Sigmoid colon (tissue), 7 donors: ENCODE measurements around the gene FYB1. TPM values are rescaled to one million over a fixed set of nuclear protein-coding genes. Genes with fewer than 3 reads are reported as not detected.

Experiments used
- DNase-seq: peaks from one replicate; pipeline ENCODE4 v3.0.0-alpha.2; 2019
- H3K27ac ChIP-seq, 4 donors: fragments of 200-600 bp; sonication (generic); one replicate each; pipeline ENCODE4 v1.5.1; 2016 to 2019; ENCODE audit warnings: mild to moderate bottlenecking in 1 of 4
- H3K27me3 ChIP-seq, 3 donors: fragments of 200-600 bp; sonication (generic); one replicate each; pipeline ENCODE4 v1.5.1; 2019; ENCODE audit warnings: mild to moderate bottlenecking in 1 of 3
- H3K36me3 ChIP-seq, 4 donors: fragments of 200-600 bp; sonication (generic); one replicate each; pipeline ENCODE4 v1.5.1; 2016 to 2019
- H3K4me1 ChIP-seq, 4 donors: fragments of 200-600 bp; sonication (generic); one replicate each; pipeline ENCODE4 v1.5.1; 2017 to 2019
- H3K4me3 ChIP-seq, 4 donors: fragments of 200-600 bp; sonication (generic); one replicate each; pipeline ENCODE4 v1.5.1; 2017 to 2019; ENCODE audit warnings: mild to moderate bottlenecking in 2 of 4, moderate library complexity in 1 of 4
- H3K9me3 ChIP-seq, 4 donors: fragments of 200-600 bp in 3 of 4; sonication (generic) in 3 of 4; one replicate each; pipeline versions ENCODE4 v1.5.1 to v1.6.1; 2013 to 2019
- EP300 ChIP-seq, 4 donors: sonication (generic); formaldehyde crosslinking; IDR thresholded peaks; one replicate each; pipeline ENCODE4 v1.6.1; 2017; ENCODE audit warnings: antibody characterized with exemption in 4 of 4
- POLR2A ChIP-seq, 2 donors: fragments of 450-650 bp; IDR thresholded peaks; one replicate each; pipeline ENCODE4 v1.6.1; 2016; ENCODE audit warnings: antibody characterized with exemption in 2 of 2, mild to moderate bottlenecking in 2 of 2, moderate library complexity in 2 of 2
- POLR2AphosphoS5 ChIP-seq, 4 donors: sonication (generic); formaldehyde crosslinking; IDR thresholded peaks; one replicate each; pipeline ENCODE4 v1.6.1; 2017; ENCODE audit warnings: antibody characterized with exemption in 4 of 4
- WGBS, 2 donors: extraction: QIAGEN DNeasy Blood & Tissue Kit; methylation state at CpG; one replicate each; pipeline ENCODE4 v1.1.7; 2013; 5-methylcytosine and 5-hydroxymethylcytosine counted together
- intact Hi-C: fragments of 100-400 bp; cut with DNase I; formaldehyde crosslinking; loops from one replicate; pipeline ENCODE4 v1.15.1; 2023
- polyA plus RNA-seq, 3 donors: library from polyadenylated mRNA; stranded (reverse); fragments of 200-250 nt; gene quantifications; one replicate each; pipeline ENCODE4 v1.2.3, GENCODE V29; 2013
- total RNA-seq, 4 donors: library from RNA; depleted of rRNA; stranded (reverse); fragments of >200 nt; gene quantifications; one replicate each; pipeline ENCODE4 v1.1.0, GENCODE V29; 2016
- TF ChIP-seq, protein P1 (sequence below), 4 experiments: fragments of 450-650 bp in 3 of 4; fragments of 200-600 bp in 1 of 4; IDR thresholded peaks; one replicate each; pipeline ENCODE4 v1.5.1; 2016 to 2019; ENCODE audit warnings: antibody characterized with exemption in 4 of 4, mild to moderate bottlenecking in 3 of 4, moderate library complexity in 2 of 4
- donor health status: healthy with polysubstance abuse.
- donor health status: Bipolar disorder and iron deficiency.
- donor health status: healthy.

FYB1 gene
- total and polyA plus RNA-seq, 7 donors, result 2.8 to 18.2 (median 11.1) TPM

DNA sequence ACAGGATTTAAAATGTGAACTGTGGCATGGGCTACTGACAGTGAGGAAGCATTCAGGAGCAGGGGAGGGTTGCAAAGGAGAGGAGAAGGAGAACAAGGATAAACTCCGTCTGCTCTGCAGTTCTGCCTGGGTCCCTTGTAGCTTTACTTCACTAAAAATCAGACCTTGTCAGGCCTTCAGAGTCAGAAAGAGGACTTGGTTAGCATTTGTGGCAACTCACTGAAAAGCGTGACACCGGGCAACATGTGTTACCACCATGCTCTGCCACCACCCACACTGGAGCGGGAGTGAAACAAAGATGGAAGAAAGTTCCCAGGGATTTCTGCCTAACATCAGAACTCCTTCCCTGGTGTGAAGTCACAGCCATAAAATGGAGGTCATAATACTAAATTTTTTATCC is 19.3 kb downstream of the FYB1 start:
- TF ChIP-seq EP300 (IDR thresholded peaks at IDR 0.05), result no peak
- intact Hi-C loops, result no loop called here
- Histone ChIP-seq H3K4me3 (no peak overlapping the region), H3K4me1 (no peaks in the 10 kb centered on the region), H3K27ac (no peak overlapping the region), H3K9me3 (no peaks in the 10 kb centered on the region), H3K27me3 (no peaks in the 10 kb centered on the region), H3K36me3 (no peaks in the 10 kb centered on the region)
- WGBS, 2 donors, result 75 to 84% methylated on average over 4 of the region's 4 CpGs
- no peak for DNase-seq

DNA sequence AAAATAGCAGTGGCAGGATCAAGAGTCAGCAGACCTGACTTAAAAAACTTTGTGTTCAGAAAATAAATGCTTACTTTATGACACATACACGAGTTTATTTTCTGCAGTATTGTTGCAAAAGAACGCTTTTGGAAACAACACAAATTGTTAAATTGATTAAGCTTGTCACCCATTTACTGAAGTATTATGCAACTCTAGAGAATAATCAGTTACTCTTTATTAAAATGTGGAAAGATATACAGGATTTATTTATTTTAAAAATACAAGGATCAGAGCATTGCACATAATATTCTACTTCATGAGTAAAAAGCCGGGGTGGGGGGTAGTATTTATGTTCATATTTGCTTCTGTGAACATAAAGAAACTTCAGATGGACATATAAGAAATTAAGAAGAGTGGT is 20.0 kb downstream of the FYB1 start:
- H3K9me3 ChIP-seq, result no peaks in the 10 kb centered on the region
- no peaks in the 10 kb centered on the region for H3K36me3 ChIP-seq
- no peak for TF ChIP-seq EP300 (IDR thresholded peaks at IDR 0.05)
- TF ChIP-seq, protein P1, sequence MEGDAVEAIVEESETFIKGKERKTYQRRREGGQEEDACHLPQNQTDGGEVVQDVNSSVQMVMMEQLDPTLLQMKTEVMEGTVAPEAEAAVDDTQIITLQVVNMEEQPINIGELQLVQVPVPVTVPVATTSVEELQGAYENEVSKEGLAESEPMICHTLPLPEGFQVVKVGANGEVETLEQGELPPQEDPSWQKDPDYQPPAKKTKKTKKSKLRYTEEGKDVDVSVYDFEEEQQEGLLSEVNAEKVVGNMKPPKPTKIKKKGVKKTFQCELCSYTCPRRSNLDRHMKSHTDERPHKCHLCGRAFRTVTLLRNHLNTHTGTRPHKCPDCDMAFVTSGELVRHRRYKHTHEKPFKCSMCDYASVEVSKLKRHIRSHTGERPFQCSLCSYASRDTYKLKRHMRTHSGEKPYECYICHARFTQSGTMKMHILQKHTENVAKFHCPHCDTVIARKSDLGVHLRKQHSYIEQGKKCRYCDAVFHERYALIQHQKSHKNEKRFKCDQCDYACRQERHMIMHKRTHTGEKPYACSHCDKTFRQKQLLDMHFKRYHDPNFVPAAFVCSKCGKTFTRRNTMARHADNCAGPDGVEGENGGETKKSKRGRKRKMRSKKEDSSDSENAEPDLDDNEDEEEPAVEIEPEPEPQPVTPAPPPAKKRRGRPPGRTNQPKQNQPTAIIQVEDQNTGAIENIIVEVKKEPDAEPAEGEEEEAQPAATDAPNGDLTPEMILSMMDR (IDR thresholded peaks at IDR 0.05), result no peak
- TF ChIP-seq POLR2AphosphoS5 (IDR thresholded peaks at IDR 0.05), result no peak
- TF ChIP-seq POLR2A (IDR thresholded peaks at IDR 0.05), result no peak
- H3K27me3 ChIP-seq, result no peaks in the 10 kb centered on the region
- no peak overlapping the region for H3K27ac ChIP-seq
- H3K4me3 ChIP-seq, result no peak overlapping the region
- no peaks in the 10 kb centered on the region for H3K4me1 ChIP-seq
- intact Hi-C loops, result no loop called here
- 55 to 68% methylated on average over 3 of the region's 3 CpGs for WGBS, 2 donors
- no peak for DNase-seq

DNA sequence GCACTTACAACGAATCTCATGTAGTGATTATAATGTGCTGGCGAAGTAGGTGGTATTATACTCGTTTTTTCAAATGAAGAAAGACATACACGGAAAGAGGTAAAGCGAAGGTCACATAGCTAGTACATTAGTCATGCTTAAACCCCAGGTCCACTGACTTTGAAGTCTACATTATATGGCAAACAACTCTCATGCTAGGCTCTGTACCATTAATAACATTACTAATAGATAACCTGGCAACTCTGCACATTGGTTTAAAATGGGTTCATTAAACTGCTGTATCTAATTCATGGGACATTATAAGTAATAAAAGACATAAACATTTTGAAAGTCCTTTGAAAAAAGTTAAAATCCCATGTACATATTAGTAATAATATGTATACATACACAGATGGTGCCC is 21.2 kb downstream of the FYB1 start:
- Histone ChIP-seq H3K4me1 (no peaks in the 10 kb centered on the region), H3K27ac (no peak overlapping the region), H3K27me3 (no peaks in the 10 kb centered on the region), H3K9me3 (no peaks in the 10 kb centered on the region), H3K4me3 (no peak overlapping the region), H3K36me3 (no peaks in the 10 kb centered on the region)
- no peak for DNase-seq
- WGBS, 2 donors, result 70 to 80% methylated on average over 5 of the region's 5 CpGs
- intact Hi-C loops, result no loop called here
- TF ChIP-seq POLR2A (IDR thresholded peaks at IDR 0.05) (no peak), POLR2AphosphoS5 (IDR thresholded peaks at IDR 0.05) (no peak), EP300 (IDR thresholded peaks at IDR 0.05) (no peak)
- TF ChIP-seq, protein P1 (IDR thresholded peaks at IDR 0.05), result no peak

DNA sequence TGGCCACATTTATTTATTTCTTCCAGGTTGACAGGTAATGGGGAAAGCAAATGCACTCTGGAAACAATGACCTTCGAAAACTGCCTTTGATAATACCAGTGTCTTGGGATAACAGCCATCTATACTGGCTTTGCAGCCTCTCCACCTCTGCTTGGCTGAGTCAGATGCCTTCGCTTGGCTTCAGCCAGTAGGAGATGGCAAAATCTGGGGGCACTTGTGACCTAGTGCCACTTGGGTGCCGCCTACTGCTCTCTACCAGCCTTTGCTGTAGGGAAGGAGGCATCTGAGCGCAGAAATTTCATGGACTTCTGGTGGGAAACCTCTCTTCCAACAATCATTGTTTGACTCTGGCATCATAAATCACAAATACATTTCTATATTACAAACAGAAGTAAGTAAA is 21.8 kb downstream of the FYB1 start:
- H3K36me3 ChIP-seq, result no peaks in the 10 kb centered on the region
- intact Hi-C loops, result no loop called here
- no peak overlapping the region for H3K4me3 ChIP-seq
- TF ChIP-seq, protein P1 (IDR thresholded peaks at IDR 0.05), result no peak
- no peak for TF ChIP-seq POLR2A (IDR thresholded peaks at IDR 0.05)
- no peak for TF ChIP-seq POLR2AphosphoS5 (IDR thresholded peaks at IDR 0.05)
- no peak for TF ChIP-seq EP300 (IDR thresholded peaks at IDR 0.05)
- H3K4me1 ChIP-seq, result no peaks in the 10 kb centered on the region
- no peaks in the 10 kb centered on the region for H3K9me3 ChIP-seq
- H3K27me3 ChIP-seq, result no peaks in the 10 kb centered on the region
- DNase-seq, result no peak
- no peak overlapping the region for H3K27ac ChIP-seq
- WGBS, 2 donors, result 77 to 88% methylated on average over 4 of the region's 4 CpGs

DNA sequence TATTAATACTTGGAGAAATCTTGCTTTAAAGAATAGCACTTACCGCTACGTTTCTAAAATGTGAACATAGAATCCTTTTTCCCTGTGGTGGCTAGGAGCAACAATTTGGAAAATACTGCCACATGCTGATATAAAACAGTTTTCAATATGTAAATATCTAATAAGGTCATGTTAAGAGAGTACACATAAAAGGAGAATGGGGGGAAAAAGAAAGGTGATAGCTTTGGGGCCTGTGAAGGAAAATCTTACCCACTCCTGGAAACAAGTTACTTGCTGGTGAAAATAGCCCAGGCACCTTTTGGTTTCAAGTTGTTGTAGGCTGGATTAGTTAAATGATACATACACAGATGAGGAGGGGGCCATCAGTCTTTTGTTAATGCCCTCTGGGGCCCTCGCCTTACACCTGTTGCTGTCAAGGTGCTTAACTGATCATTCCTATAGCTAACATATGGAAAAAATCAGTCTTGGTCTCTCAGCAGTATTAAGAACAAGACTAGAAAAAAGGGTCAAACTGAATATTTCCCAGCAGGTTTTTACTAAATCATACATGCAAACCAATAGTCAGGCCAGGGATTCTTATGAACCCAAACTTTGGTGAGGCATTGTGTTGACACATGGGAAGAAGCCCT is 24.1 kb downstream of the FYB1 start:
- no peaks in the 10 kb centered on the region for H3K27me3 ChIP-seq
- H3K36me3 ChIP-seq, result no peaks in the 10 kb centered on the region
- no peak overlapping the region for H3K4me3 ChIP-seq
- DNase-seq, result no peak
- whole genome bisulfite sequencing, 2 donors, result 75 to 90% methylated on average over 3 of the region's 3 CpGs
- intact Hi-C loops, result no loop called here
- H3K9me3 ChIP-seq, result no peaks in the 10 kb centered on the region
- H3K27ac ChIP-seq, result no peak overlapping the region
- TF ChIP-seq POLR2A (IDR thresholded peaks at IDR 0.05), result no peak
- TF ChIP-seq POLR2AphosphoS5 (IDR thresholded peaks at IDR 0.05), result no peak
- no peak for TF ChIP-seq EP300 (IDR thresholded peaks at IDR 0.05)
- TF ChIP-seq, protein P1 (IDR thresholded peaks at IDR 0.05), result no peak
- H3K4me1 ChIP-seq, result no peaks in the 10 kb centered on the region
